ENCODE measurements around the gene CTIF.

Gene CTIF

DNA sequence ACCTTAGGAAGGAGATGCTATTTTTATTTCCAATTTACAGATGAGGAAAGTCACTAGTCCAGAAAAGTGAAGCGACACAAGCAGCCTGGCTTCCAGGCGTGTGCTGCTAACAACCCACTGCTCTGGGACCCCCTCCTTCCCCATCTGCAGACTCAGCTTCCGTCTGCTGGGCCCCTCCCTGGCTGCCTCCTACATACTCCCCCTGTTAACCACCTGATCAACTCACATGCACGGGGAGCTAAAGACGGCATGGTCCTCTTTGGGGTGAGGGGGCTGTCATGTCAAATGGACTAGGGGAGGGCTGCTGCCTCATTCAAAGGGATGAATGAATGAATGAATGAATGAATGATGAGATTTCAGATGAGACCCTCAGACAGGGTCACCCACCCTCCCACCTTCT, 184.2 kb downstream of the CTIF start:
- TF ChIP-seq, protein P1, sequence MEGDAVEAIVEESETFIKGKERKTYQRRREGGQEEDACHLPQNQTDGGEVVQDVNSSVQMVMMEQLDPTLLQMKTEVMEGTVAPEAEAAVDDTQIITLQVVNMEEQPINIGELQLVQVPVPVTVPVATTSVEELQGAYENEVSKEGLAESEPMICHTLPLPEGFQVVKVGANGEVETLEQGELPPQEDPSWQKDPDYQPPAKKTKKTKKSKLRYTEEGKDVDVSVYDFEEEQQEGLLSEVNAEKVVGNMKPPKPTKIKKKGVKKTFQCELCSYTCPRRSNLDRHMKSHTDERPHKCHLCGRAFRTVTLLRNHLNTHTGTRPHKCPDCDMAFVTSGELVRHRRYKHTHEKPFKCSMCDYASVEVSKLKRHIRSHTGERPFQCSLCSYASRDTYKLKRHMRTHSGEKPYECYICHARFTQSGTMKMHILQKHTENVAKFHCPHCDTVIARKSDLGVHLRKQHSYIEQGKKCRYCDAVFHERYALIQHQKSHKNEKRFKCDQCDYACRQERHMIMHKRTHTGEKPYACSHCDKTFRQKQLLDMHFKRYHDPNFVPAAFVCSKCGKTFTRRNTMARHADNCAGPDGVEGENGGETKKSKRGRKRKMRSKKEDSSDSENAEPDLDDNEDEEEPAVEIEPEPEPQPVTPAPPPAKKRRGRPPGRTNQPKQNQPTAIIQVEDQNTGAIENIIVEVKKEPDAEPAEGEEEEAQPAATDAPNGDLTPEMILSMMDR (IDR thresholded peaks at IDR 0.05; ENCODE audit: insufficient read depth, low read depth, low read length, missing control alignments), result no peak
- DNase-seq (ENCODE audit: low read depth), result no peak
- H3K4me3 ChIP-seq (ENCODE audit: low read depth, low read length), result no peak overlapping the region

GRCh38 chr18:48723837-48724236, 185.0 kb downstream of the CTIF start:
- DNase-seq (ENCODE audit: low read depth), result peak; percentile 52
- no peak overlapping the region for H3K4me3 ChIP-seq (ENCODE audit: low read depth, low read length)
- TF ChIP-seq, protein P1 (IDR thresholded peaks at IDR 0.05; ENCODE audit: insufficient read depth, low read depth, low read length, missing control alignments), result no peak

GRCh38 chr18:48724442-48724841, 185.6 kb downstream of the CTIF start:
- no peak for DNase-seq (ENCODE audit: low read depth)
- H3K4me3 ChIP-seq (ENCODE audit: low read depth, low read length), result no peak overlapping the region
- TF ChIP-seq, protein P1 (IDR thresholded peaks at IDR 0.05; ENCODE audit: insufficient read depth, low read depth, low read length, missing control alignments), result no peak

DNA sequence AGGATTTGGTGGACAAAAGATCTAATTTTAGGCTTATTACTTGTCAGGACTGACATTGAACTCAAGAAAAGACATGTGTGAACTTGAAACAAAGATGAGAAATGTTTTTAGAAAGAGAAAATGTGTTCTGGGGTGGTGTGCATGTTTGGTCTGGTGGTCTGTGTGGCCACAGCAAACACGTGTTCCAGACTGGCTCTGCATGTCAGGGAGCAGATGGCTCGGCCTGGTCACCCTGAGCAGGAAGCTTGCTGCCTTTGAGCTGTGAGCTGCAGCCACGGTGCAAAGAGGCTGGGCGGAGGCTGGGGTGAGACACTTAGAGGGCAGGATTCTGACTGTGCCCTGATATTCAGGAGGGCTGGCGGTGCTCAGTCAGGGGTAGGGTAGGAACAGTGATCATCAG, 186.1 kb downstream of the CTIF start:
- no peak overlapping the region for H3K4me3 ChIP-seq (ENCODE audit: low read depth, low read length)
- peak; percentile 38 for DNase-seq (ENCODE audit: low read depth)
- TF ChIP-seq, protein P1 (IDR thresholded peaks at IDR 0.05; ENCODE audit: insufficient read depth, low read depth, low read length, missing control alignments), result no peak

- DNase-seq (ENCODE audit: low read depth), result no peak
- TF ChIP-seq, protein P1 (IDR thresholded peaks at IDR 0.05; ENCODE audit: insufficient read depth, low read depth, low read length, missing control alignments), result no peak
Observed at GRCh38 chr18:48725562-48725961, 186.7 kb downstream of the CTIF start.

DNA sequence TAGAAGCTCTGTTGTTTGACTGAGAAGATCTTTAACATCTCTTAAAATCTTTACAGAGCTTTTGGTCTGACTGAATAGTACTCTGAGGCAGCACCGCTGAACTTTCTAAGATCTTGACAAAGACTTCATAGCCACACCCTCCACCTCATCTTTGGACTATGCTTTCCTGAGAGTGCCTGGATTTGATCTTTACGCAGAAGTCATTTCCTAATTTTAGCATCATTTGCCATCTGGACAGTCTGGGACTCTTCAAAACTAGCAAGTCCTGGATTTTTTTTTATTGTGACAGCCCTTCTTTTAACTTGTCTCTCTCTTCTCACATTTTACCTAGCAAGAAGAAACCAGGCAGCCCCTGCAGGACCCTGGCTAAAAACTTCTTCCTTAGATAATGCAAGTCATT, 188.8 kb downstream of the CTIF start:
- H3K4me3 ChIP-seq (ENCODE audit: low read depth, low read length), result no peak overlapping the region
- no peak for DNase-seq (ENCODE audit: low read depth)
- TF ChIP-seq, protein P1 (IDR thresholded peaks at IDR 0.05; ENCODE audit: insufficient read depth, low read depth, low read length, missing control alignments), result no peak

More at GRCh38 chr18:48725562-48725961, 186.7 kb downstream of the CTIF start:
- H3K4me3 ChIP-seq (ENCODE audit: low read depth, low read length), result no peak overlapping the region

DNA sequence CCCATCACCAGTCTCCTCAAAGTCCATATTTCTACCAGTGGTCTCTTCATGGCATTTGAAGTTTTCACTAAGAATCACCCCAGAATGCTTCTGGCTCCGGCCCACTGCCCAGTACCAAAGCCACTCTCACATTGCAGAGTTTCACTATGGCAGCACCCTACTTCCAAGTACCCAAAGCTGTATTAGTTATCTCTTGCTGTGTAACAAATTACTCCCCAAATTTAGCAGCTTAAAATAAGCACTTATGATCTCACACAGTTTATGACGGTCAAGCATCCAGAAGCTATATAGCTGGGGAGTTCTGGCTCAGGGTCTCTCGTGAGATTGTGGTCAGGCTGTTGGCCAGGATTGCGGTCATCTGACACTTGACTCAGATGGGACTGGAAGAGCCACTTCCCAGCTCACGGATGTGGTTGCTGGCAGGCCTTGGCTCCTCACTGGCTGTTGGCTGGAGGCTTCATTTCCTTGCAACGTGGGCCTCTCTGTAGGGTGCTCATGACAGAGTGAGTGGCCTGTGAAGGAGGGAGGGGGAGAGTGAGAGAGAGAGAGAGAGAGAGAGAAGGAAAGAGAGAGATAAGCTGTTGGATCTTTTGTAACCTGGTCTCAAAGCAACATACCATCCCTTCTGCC, 189.5 kb downstream of the CTIF start:
- H3K4me3 ChIP-seq (ENCODE audit: low read depth, low read length), result no peak overlapping the region
- no peak for DNase-seq (ENCODE audit: low read depth)
- TF ChIP-seq, protein P1 (IDR thresholded peaks at IDR 0.05; ENCODE audit: insufficient read depth, low read depth, low read length, missing control alignments), result no peak
